HG03521 (cell line): ENCODE results near the gene CCN5.

Experiments
- ATAC-seq: cut with Tn5 transposase; IDR thresholded peaks from one replicate; pipeline ENCODE4 v1.9.1; 2021; ENCODE audit warnings: mild to moderate bottlenecking, moderate library complexity; ENCODE audit not compliant: unreplicated experiment

CCN5 gene

DNA sequence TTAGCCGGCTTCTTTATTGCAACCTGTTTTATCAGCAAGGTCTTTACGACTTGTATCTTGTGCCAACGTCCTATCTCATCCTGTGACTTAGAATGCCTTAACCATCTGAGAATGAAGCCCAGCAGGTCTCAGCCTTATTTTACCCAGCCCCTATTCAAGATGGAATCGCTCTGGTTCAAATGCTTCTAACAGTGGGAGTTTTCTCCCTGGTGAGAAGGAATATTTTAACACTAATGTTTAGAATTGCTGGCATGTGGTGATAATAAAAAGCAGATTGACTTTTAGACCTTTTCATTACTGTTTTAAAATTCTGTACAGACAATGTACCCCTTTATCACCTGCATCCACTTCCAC, 20.6 kb downstream of the CCN5 start:
- ATAC-seq, result no peak

DNA sequence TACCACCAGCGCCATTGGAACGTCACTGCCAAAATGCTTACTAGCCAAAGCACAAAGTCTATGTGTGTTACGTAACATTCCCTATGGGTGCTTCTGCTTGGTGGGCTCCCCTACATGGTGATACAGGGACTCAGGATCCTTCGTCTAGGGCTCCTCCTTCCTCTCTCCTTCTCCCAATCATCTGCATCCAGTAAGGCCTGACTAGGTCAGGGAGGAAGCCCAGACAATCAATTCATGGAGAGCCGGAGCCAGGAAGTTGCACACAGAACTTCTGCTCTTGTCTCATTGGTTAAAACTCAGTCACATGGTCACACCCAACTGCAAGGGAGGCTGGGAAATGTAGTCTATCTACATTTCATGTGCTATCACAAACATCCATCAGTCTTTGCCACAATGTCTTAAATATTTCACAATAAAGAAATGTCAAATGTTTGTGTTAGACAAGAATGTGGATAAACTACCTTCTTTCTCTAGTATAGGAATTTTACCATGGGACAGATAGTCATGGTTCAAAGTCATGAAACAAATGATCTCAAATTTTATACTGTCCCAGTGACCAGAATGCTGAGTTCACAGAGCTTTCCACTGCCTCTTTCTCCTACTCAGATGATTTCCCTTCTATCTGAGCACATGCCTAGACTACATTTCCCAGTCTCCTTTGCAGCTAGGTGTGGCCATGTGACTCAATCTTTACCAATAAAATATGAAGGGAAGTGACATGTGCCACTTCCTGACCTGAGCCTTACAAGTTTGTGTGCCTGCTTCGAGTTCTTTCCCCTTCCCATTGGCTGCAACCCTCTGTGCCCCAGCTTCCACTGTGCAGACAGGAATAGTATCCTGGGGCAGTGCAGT, 21.2 kb downstream of the CCN5 start:
- ATAC-seq, result no peak

DNA sequence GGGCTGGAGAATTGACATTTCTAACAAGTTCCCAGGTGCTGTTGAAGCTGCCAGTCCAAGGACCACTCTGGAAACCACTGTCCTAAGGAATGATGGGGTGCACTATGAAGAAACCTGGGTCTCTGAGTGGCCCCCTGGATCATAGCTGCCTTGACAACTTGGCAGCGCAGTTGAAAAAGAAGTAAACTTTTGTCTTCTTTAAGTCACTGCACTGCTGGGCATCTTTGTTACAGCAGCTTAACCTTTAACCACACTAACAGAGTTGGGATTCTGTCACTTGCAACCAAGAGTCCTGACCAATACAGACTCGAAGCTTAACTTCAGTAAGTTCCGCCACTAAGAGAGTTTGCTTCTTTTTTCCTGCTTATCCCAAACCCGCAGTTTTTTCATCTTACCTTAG, 21.9 kb downstream of the CCN5 start:
- ATAC-seq, result no peak

DNA sequence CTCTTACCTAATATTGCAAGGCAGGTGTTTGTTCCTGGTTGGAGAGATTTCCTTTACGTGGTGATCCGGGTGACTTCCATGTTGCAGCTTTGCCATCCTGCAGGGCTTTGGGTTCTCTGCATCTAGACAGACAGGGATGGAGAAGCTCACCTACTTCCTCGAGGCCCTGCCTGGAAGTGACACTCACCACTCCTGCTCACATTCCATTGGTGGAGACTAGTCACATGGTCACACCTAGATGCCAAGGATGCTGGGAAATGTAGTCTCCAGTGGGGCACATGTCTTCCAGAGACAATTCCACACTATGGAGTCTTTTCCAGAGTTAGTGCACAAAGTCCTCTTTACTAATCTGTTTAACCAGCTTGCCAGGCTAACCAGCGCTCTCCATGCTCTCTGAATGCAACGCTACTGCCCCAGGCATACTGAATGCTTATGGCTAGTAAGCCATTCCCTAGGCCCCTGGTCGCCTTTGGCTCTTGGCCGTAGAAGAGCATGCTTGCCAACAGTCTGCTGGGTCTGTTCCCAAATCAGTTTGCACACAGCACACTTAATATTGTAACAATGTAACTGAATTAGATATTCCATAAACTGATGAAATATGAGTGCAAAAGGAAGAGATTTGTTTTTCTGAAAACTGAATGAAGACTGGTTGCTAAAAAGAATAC, 23.8 kb downstream of the CCN5 start:
- ATAC-seq, result no peak

DNA sequence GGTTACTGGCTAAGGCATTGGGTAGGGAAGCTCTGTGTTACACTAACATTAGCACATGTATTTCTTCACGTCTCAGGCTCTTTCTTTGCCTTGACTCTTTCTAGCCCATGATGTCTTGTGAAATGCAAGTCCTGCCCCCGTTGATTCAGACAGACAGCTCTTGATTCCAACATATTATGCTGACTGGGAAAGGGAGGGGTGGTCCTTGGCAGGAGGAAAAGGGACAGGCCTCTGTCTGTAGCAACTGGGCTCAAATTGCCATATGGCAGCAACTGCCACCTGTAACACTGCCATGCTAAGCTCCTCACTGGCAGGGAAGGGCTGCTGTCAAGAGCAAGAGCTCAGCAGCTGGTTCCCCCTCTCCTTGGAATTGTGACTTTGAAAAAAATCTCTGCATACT, 24.8 kb downstream of the CCN5 start:
- ATAC-seq, result no peak

DNA sequence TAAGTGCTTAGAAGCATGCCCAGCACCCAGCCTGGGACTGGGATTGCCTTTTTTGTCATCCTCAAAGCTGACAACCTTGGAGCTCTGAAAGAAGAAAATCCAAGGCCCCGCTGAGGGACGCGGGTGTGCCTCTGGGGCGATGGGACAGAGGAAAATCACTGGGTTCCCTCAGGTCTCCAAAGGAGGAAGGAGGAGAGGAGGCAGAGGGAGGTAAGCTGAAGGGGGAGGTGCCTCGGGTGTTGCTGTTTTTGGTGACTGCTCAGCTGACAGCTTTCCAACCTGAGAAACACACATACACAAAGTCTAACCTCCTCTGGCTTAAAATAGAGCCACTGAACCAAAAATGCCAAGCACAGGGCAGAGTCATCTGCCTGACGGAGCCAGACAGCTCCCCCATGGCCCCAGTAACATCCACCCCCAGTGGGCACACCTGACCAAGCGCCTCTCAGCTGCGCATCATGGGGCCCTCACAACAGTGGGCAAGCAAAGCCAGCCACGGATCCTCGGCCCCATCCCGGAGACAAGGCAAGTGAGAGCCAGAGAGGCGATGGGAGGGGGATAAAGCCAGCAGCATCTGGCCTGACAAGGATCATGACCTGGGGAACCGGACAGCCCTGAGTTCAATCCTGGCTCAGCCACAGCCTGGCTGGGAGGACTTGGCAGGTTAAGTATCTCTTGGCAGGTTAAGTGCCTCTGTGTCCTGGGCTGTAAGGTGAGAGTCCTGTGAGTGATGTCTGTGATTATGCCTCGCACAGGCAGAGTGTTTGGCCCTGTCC, 27.3 kb downstream of the CCN5 start:
- no peak for ATAC-seq

DNA sequence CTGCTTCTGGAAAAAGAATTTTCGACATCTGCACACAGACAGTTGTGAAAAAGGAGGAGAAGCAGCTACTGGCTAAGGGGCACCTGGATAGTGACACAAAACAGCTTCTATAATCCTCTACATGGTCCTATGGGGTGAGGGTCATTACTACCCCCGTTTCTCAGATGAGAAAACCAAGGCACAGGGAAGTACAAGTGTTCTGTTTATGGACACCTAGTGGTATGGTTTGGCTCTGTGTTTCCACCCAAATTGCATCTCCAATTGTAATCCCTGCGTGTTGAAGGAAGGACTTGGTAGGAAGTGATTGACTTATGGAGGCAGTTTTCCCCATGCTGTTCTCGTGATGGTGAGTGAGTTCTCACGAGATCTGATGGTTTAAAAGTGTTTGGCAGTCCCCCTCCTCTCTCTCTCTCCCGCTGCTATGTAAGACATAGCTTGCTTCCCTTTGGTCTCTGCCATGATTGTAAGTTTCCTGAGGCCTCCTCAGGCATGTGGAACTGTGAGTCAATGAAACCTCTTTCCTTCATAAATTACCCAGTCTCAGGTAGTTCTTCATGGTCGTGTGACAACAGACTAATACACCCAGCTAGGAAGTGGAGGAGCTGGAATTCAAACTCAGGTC, 28.0 kb downstream of the CCN5 start:
- no peak for ATAC-seq

DNA sequence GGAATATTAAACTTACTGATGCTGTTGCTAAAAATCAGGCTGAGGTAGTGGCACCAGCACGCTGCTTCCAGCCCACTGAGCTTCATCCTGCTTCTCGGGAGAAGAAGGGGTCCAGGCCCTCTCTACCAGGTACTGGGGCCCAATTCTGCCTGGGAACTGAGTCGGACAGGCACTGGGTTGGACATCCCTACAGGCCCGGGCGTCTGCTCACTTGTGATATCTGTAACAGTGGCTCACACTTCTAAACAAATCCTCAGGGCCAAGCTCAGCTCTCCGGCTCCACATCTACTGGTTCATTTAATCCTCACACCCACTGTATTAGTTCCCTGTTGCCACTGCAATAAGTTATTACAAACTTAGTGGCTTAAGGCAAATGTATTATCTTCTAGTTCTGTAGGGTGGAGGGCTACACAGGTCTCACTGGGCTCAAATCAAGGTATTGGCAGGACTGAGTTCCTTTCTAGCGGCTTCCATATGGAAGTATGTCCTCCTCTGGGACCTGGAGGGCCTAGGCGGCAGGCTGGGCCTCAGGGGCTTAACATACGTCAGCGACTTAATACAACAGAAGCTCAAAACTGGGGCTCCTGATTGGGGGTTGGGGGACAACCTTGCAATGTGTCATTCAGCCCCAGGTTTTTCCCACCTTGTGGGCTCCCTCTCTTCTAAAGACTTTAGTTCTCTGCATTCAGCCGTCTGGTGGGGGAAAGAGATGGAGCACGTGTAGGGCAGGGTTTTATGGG, 28.9 kb downstream of the CCN5 start:
- no peak for ATAC-seq

DNA sequence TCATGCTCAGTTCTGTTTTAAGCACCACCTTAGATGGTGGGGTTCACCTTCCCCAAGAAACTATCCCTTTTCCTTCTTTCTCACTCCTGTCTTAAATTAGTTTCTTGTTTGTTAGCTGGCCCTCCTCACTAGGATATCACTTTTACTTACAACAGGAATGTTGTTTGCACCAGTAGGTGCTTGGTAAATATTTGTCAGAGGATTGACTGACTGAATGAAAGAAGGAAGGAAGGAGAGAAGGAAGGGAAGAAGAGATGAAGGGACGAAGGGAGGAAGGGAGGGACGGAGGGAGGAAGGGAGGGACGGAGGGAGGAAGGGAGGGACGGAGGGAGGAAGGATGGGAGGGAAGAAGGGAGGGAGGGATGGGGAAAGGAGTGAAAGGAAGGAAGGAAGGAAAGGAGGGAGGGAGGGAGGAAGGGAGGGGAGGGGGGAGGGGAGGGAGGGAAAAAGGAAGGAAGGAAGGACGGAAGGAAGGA, 30.0 kb downstream of the CCN5 start:
- ATAC-seq, result no peak

DNA sequence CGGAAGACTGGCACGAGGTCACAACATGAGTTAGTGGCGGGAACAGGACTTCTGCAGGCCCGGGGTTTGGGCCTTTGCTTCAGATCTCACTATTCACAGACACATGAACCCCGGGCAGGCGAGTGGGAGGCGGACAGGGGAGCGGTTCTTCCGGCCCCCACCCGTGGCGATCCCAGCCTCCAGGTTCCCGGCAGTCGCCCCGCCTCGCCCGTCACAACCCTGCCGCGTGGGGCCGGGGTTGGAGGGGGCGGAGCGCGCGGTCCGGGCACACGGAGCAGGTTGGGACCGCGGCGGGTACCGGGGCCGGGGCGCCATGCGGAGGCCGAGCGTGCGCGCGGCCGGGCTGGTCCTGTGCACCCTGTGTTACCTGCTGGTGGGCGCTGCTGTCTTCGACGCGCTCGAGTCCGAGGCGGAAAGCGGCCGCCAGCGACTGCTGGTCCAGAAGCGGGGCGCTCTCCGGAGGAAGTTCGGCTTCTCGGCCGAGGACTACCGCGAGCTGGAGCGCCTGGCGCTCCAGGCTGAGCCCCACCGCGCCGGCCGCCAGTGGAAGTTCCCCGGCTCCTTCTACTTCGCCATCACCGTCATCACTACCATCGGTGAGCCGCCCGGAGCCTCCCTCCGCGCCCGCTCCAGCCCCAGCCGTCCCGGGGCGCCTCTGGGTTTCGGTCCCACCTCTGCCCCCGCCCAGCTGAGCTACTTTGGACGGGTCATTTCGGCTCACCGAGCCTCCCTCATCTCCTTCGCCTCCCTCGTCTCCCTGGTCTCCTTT, 30.6 kb downstream of the CCN5 start, which contains the start of gene KCNK15:
KCNK15 (plus strand) TSS at position 268 of the 769 bp plus-strand sequence; CDS start at position 314, 46 bp downstream.
- no peak for ATAC-seq

DNA sequence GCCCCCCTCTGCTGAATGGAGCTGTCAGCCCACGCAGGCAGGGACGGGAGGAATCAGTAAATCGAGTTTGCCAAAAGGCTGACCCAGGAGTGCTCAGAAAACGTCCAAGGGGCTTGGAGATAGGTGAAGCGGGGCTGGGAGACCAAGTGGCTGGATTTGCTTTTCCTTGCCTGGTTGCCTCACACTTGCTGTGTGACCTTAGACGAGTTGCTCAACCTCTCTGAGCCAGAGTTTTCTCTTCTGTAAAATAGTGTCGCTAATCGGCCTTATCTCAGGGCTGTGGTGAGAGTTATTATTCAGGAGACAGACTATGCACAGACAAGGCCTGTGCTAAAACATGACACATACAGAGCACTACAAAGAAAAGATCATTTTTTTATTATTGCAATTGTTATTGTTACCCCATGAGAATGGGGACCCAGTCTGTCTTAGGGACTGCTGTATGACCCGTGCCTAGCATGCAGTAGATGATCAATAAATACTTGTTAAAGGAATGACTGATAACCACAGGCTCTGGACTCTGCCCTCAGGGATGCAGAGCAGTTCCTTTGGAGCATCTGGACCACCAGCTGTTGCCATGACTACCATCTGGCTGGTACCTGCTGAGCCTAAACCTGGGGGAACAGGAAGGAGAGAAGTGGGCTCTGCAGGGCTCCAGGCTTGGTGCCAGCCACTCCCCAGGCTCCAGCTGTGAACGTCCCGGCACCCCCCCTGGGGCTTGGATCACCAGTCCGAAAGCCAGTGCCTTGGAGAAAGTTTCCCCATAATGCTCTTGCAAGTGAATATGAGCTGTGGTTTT, 31.4 kb downstream of the CCN5 start:
- ATAC-seq, result no peak

DNA sequence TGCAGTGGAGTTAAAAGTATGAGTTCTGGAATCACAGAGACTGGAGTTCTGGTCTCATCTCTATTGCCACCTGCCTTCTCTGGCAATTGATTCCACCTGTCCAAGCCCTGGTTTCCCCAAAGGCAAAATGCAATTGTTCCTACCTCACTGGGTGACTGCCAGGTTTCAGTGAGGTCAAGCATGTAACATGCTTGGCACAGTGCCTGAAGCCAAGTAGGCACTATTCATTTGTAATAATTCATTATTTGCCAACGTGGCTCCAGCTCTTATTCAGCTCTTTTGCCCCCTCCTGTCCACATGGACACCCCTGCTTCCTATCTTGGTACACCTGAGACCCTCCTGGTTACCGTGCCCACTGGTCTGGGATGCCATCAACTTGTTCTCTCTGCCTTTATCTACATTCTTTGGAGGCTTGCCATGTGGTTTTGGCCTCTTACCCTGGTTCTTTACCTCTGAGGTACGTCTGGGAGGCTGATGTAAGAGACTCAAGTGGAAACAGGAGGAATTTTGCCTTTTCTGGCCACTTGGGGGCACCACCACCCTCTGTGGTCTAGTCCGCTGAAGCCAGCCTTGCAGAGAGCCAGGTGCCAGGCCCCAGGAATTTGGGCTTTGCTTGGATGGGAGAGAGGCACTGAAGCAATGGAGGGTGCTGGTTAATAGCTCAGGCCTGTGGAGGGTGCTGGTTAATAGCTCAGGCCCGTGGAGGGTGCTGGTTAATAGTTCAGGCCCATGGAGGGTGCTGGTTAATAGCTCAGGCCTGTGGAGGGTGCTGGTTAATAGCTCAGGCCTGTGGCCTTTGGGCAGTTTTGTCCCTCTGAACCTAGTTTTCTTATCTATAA, 32.2 kb downstream of the CCN5 start:
- ATAC-seq, result no peak

DNA sequence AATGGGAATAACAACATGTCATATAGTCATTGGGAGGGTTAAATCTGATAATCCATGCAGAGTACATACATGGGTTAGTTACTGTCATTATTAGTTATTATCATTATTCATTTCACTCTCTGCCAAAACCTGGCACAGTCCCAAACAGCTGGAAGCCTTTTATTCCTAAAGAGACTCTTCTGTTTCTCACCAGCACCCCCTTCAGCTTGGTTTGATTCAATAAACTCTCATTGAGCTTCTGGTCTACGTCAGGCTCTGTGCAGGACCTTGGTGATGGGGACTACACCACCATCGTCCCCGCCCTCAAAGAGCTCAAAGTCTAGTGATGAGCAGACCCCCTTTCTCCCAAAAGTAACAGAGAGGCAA, 32.8 kb downstream of the CCN5 start:
- ATAC-seq, result no peak

DNA sequence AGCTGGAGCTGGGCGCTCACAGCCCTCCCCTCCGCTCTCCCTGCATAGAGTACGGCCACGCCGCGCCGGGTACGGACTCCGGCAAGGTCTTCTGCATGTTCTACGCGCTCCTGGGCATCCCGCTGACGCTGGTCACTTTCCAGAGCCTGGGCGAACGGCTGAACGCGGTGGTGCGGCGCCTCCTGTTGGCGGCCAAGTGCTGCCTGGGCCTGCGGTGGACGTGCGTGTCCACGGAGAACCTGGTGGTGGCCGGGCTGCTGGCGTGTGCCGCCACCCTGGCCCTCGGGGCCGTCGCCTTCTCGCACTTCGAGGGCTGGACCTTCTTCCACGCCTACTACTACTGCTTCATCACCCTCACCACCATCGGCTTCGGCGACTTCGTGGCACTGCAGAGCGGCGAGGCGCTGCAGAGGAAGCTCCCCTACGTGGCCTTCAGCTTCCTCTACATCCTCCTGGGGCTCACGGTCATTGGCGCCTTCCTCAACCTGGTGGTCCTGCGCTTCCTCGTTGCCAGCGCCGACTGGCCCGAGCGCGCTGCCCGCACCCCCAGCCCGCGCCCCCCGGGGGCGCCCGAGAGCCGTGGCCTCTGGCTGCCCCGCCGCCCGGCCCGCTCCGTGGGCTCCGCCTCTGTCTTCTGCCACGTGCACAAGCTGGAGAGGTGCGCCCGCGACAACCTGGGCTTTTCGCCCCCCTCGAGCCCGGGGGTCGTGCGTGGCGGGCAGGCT, 35.1 kb downstream of the CCN5 start:
- no peak for ATAC-seq

DNA sequence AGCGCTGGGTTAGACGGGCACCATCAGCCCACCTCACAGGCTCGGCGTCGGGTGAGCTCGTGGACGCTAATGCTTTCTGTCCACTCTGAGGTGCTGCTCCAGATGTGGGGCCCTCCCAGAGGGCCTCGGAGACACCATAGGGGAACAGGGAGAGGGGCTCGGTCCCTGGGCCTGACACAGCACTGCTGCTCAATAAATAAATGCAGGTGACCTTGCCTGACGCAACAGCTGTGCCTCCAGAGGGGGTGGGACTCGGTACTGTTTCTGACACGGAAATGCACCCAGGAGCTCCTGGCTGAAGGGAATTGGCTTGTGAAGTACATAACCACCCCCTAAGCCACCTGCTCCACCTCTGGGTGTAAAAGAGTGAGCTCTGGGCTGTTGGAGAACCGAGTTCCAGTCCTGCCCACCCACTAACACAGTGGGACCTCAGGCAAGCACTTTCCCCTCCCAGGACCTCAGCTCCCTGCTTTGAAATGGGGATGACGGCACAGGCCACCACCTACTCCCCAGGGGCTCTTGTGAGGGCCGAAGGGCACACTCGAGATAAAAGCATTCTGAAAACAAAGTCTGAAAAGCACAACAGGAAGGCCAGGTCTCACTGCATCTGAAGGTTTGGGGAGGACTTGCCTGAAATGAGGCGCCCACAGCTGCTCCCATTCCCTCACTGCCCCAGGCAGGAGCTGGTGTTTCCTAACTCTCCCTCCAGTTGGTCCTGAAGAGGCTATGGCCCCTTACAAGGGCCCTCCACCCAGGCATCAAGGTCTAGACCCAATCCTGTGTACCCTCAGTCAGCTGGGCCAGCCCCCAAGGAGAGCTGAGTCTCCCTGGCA, 37.1 kb downstream of the CCN5 start:
- ATAC-seq, result no peak

DNA sequence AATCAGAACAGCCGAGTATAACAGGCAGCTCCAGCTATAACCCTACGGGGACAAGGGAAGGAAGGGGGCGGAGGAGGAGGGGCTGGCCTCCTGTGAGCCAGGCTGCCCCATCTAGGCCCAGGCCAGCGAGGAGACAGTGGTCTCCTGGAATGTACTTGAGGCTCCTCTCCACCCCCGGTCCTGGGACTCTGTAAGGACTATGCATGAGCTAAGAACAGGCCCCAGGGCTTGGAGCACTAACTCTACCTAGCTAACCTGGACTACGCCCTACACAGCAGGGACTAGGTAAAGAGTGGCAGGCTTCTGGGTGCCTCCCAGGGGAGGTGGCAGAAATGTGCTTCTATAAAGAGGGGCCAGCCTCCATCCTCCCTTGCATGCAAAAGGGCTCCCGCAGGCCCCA, 39.4 kb downstream of the CCN5 start:
- ATAC-seq, result no peak
